Measurements from ENCODE around the gene CST8.

The CST8 gene

GRCh38 chr20:23476015-23476754, 14.7 kb upstream of the CST8 start:
- no peak for DNase-seq (ENCODE audit: low spot score)

- DNase-seq (ENCODE audit: low spot score) = no peak
Measured at GRCh38 chr20:23477223-23477622, 13.7 kb upstream of the CST8 start.

GRCh38 chr20:23479043-23479442, 11.9 kb upstream of the CST8 start:
- DNase-seq (ENCODE audit: low spot score) = no peak

- no peak for DNase-seq (ENCODE audit: low spot score)
Measured at GRCh38 chr20:23482138-23482537, 8.8 kb upstream of the CST8 start.

GRCh38 chr20:23484081-23484480, 6.8 kb upstream of the CST8 start:
- no peak for DNase-seq (ENCODE audit: low spot score)

- no peak for DNase-seq (ENCODE audit: low spot score)
Measured at GRCh38 chr20:23488470-23488869, 2.4 kb upstream of the CST8 start.

- no peak for DNase-seq (ENCODE audit: low spot score)
Measured at GRCh38 chr20:23488996-23489395, 1.9 kb upstream of the CST8 start.

GRCh38 chr20:23492292-23492691, 1.4 kb downstream of the CST8 start:
- DNase-seq (ENCODE audit: low spot score) = no peak

GRCh38 chr20:23493172-23493772, 2.4 kb downstream of the CST8 start:
- DNase-seq (ENCODE audit: low spot score) = no peak

GRCh38 chr20:23497536-23497935, 6.6 kb downstream of the CST8 start:
- no peak for DNase-seq (ENCODE audit: low spot score)

GRCh38 chr20:23501926-23502325, 11.0 kb downstream of the CST8 start:
- no peak for DNase-seq (ENCODE audit: low spot score)

- no peak for DNase-seq (ENCODE audit: low spot score)
Measured at GRCh38 chr20:23503649-23504048, 12.7 kb downstream of the CST8 start.

GRCh38 chr20:23507346-23507745, 16.4 kb downstream of the CST8 start:
- DNase-seq (ENCODE audit: low spot score) = no peak

- no peak for DNase-seq (ENCODE audit: low spot score)
Measured at GRCh38 chr20:23508449-23509229, 17.7 kb downstream of the CST8 start.

GRCh38 chr20:23509247-23509913, 18.5 kb downstream of the CST8 start:
- DNase-seq (ENCODE audit: low spot score) = no peak

- DNase-seq (ENCODE audit: low spot score) = no peak
Measured at GRCh38 chr20:23510000-23510590, 19.2 kb downstream of the CST8 start.

- DNase-seq (ENCODE audit: low spot score) = no peak
Measured at GRCh38 chr20:23513164-23513563, 22.2 kb downstream of the CST8 start.

- no peak for DNase-seq (ENCODE audit: low spot score)
Measured at GRCh38 chr20:23514848-23515247, 23.9 kb downstream of the CST8 start.

GRCh38 chr20:23515250-23515939, 24.5 kb downstream of the CST8 start:
- no peak for DNase-seq (ENCODE audit: low spot score)

GRCh38 chr20:23517719-23518118, 26.8 kb downstream of the CST8 start:
- no peak for DNase-seq (ENCODE audit: low spot score)

- no peak for DNase-seq (ENCODE audit: low spot score)
Measured at GRCh38 chr20:23519556-23519955, 28.6 kb downstream of the CST8 start.

- no peak for DNase-seq (ENCODE audit: low spot score)
Measured at GRCh38 chr20:23520185-23520584, 29.3 kb downstream of the CST8 start.
